ENCODE data around the gene ITGA8.

- no peak for TF ChIP-seq CTCF (IDR thresholded peaks at IDR 0.05; ENCODE audit: low read length)
- TF ChIP-seq EZH2 (IDR thresholded peaks at IDR 0.05; ENCODE audit: borderline replicate concordance, low read length) = no peak
These were observed 98.7 kb downstream of the ITGA8 start for GRCh38 chr10:15620836-15621515.

Data from OCI-LY1 (cell line).